BLaER1 treated with 17β-estradiol and CSF1 and Interleukin-3, amounts not matched to agents 10 nM and 100 nM (cell line): ENCODE results near the gene ACBD5.

Experiments
- H3K27ac ChIP-seq, 11 experiments: shearing (Covaris generic); formaldehyde crosslinking; 2 replicates each; pipeline ENCODE4 v1.8.1; 2022
- H3K27me3 ChIP-seq, 11 experiments: shearing (Covaris generic); formaldehyde crosslinking; 2 replicates each; pipeline ENCODE4 v1.8.1; 2022
- H3K36me3 ChIP-seq, 11 experiments: shearing (Covaris generic); formaldehyde crosslinking; 2 replicates each; pipeline ENCODE4 v1.8.1; 2022
- H3K4me1 ChIP-seq, 10 experiments: shearing (Covaris generic); formaldehyde crosslinking; 2 replicates each; pipeline ENCODE4 v1.8.1; 2022
- H3K4me2 ChIP-seq, 11 experiments: shearing (Covaris generic); formaldehyde crosslinking; 2 replicates each; pipeline ENCODE4 v1.8.1; 2022
- H3K4me3 ChIP-seq, 10 experiments: shearing (Covaris generic); formaldehyde crosslinking; 2 replicates each; pipeline ENCODE4 v1.8.1; 2022
- H3K9ac ChIP-seq, 11 experiments: shearing (Covaris generic); formaldehyde crosslinking; 2 replicates each; pipeline ENCODE4 v1.8.1; 2022
- H3K9me3 ChIP-seq, 11 experiments: shearing (Covaris generic); formaldehyde crosslinking; replicated peaks in 1 of 11; 2 replicates each; pipeline ENCODE4 v1.8.1; 2022
- H4K20me1 ChIP-seq, 11 experiments: shearing (Covaris generic); formaldehyde crosslinking; 2 replicates each; pipeline ENCODE4 v1.8.1; 2022
- Cebpa-rat ChIP-seq, 11 experiments: shearing (Covaris generic); IDR thresholded peaks; 2 replicates each; pipeline ENCODE4 v1.8.1; 2022

ACBD5 gene

GRCh38 chr10:27225642-27226257, 14.8 kb downstream of the ACBD5 start:
- peaks cover 50 to 79% (median 63%) of the 10 kb centered on the region in 11 experiments for H3K36me3 ChIP-seq
- H3K27ac ChIP-seq: no peak overlapping the region
- H3K27me3 ChIP-seq: no peaks in the 10 kb centered on the region
- H3K9ac ChIP-seq: no peak overlapping the region
- H3K9me3 ChIP-seq: no peaks in the 10 kb centered on the region
- no peaks in the 10 kb centered on the region for H3K4me1 ChIP-seq
- H4K20me1 ChIP-seq: peaks cover 0 to 5% (median 0%) of the 10 kb centered on the region in 11 experiments; a peak in 3 of 22 replicates
- no peak for TF ChIP-seq Cebpa-rat (IDR thresholded peaks at IDR 0.05)
- H3K4me2 ChIP-seq: no peak overlapping the region
- H3K4me3 ChIP-seq: no peak overlapping the region

GRCh38 chr10:27225011-27225590, 15.5 kb downstream of the ACBD5 start:
- Histone ChIP-seq H3K9me3 (no peaks in the 10 kb centered on the region), H3K4me1 (no peaks in the 10 kb centered on the region), H3K4me2 (no peak overlapping the region), H4K20me1 (peaks cover 0 to 5% (median 0%) of the 10 kb centered on the region in 11 experiments; a peak in 3 of 22 replicates), H3K36me3 (peaks cover 50 to 79% (median 63%) of the 10 kb centered on the region in 11 experiments), H3K27me3 (no peaks in the 10 kb centered on the region), H3K27ac (no peak overlapping the region), H3K9ac (no peak overlapping the region), H3K4me3 (no peak overlapping the region)
- TF ChIP-seq Cebpa-rat (IDR thresholded peaks at IDR 0.05): no peak

GRCh38 chr10:27223964-27224363, 16.6 kb downstream of the ACBD5 start:
- no peak overlapping the region for H3K4me2 ChIP-seq
- H3K36me3 ChIP-seq: peaks cover 55 to 79% (median 66%) of the 10 kb centered on the region in 11 experiments
- no peaks in the 10 kb centered on the region for H3K4me1 ChIP-seq
- H3K9me3 ChIP-seq: no peaks in the 10 kb centered on the region
- no peaks in the 10 kb centered on the region for H3K27me3 ChIP-seq
- no peak overlapping the region for H3K9ac ChIP-seq
- H3K27ac ChIP-seq: no peak overlapping the region
- TF ChIP-seq Cebpa-rat (IDR thresholded peaks at IDR 0.05): no peak
- H3K4me3 ChIP-seq: no peak overlapping the region
- peaks cover 0 to 5% (median 0%) of the 10 kb centered on the region in 11 experiments; a peak in 3 of 22 replicates for H4K20me1 ChIP-seq

GRCh38 chr10:27207350-27207749, 33.2 kb downstream of the ACBD5 start:
- Histone ChIP-seq H3K27ac (no peak overlapping the region), H3K36me3 (peaks cover 95 to 100% (median 98%) of the 10 kb centered on the region in 11 experiments), H3K9me3 (no peaks in the 10 kb centered on the region), H4K20me1 (no peaks in the 10 kb centered on the region; a peak in 1 of 22 replicates), H3K27me3 (no peaks in the 10 kb centered on the region), H3K4me2 (no peak overlapping the region), H3K9ac (no peak overlapping the region), H3K4me1 (no peaks in the 10 kb centered on the region), H3K4me3 (no peak overlapping the region)
- TF ChIP-seq Cebpa-rat (IDR thresholded peaks at IDR 0.05): no peak

GRCh38 chr10:27203806-27204205, 36.8 kb downstream of the ACBD5 start:
- Histone ChIP-seq H4K20me1 (peaks cover 0 to 5% (median 0%) of the 10 kb centered on the region in 11 experiments; a peak in 1 of 22 replicates), H3K27ac (no peak overlapping the region), H3K4me3 (no peak overlapping the region), H3K27me3 (no peaks in the 10 kb centered on the region), H3K9ac (no peak overlapping the region), H3K4me1 (no peaks in the 10 kb centered on the region), H3K4me2 (no peak overlapping the region), H3K9me3 (no peaks in the 10 kb centered on the region), H3K36me3 (peaks cover 91 to 100% (median 94%) of the 10 kb centered on the region in 11 experiments)
- no peak for TF ChIP-seq Cebpa-rat (IDR thresholded peaks at IDR 0.05)

GRCh38 chr10:27197980-27198620, 42.5 kb downstream of the ACBD5 start:
- H3K4me2 ChIP-seq: no peak overlapping the region
- no peaks in the 10 kb centered on the region for H3K27me3 ChIP-seq
- peaks cover 0 to 7% (median 5%) of the 10 kb centered on the region in 10 experiments; a peak in 5 of 20 replicates for H3K4me1 ChIP-seq
- H3K4me3 ChIP-seq: no peak overlapping the region
- no peaks in the 10 kb centered on the region for H3K9me3 ChIP-seq
- peaks cover 51 to 76% (median 66%) of the 10 kb centered on the region in 11 experiments for H3K36me3 ChIP-seq
- H3K9ac ChIP-seq: no peak overlapping the region
- 0 out of 22 replicates have a peak, but pooled peaks cover 0 to 5% (median 0%) of the 10 kb centered on the region in 11 experiments for H4K20me1 ChIP-seq
- no peak for TF ChIP-seq Cebpa-rat (IDR thresholded peaks at IDR 0.05)
- H3K27ac ChIP-seq: no peak overlapping the region

GRCh38 chr10:27192284-27192683, 48.3 kb downstream of the ACBD5 start:
- 0 out of 22 replicates have a peak overlapping the region, but pooled peaks of 1 of the 11 experiments have one; percentile 29 for H3K27ac ChIP-seq
- no peaks in the 10 kb centered on the region for H3K27me3 ChIP-seq
- peaks cover 0 to 17% (median 11%) of the 10 kb centered on the region in 10 experiments; a peak in 15 of 20 replicates for H3K4me1 ChIP-seq
- TF ChIP-seq Cebpa-rat (IDR thresholded peaks at IDR 0.05): no peak
- H3K4me2 ChIP-seq: peak overlapping the region in 6 of 11 experiments; percentile 20 to 52 (median 30); a peak in 10 of 22 replicates
- H3K9me3 ChIP-seq: no peaks in the 10 kb centered on the region
- H3K9ac ChIP-seq: no peak overlapping the region
- no peaks in the 10 kb centered on the region for H4K20me1 ChIP-seq
- no peak overlapping the region for H3K4me3 ChIP-seq
- H3K36me3 ChIP-seq: peaks cover 6 to 34% (median 25%) of the 10 kb centered on the region in 11 experiments; a peak in 21 of 22 replicates

GRCh38 chr10:27190508-27190907, 50.1 kb downstream of the ACBD5 start:
- Histone ChIP-seq H3K27ac (no peak overlapping the region), H3K9me3 (no peaks in the 10 kb centered on the region), H3K4me1 (peaks cover 0 to 17% (median 11%) of the 10 kb centered on the region in 10 experiments; a peak in 15 of 20 replicates), H3K27me3 (no peaks in the 10 kb centered on the region), H4K20me1 (no peaks in the 10 kb centered on the region), H3K4me2 (no peak overlapping the region), H3K4me3 (no peak overlapping the region), H3K9ac (no peak overlapping the region), H3K36me3 (peaks cover 18 to 36% (median 28%) of the 10 kb centered on the region in 11 experiments)
- TF ChIP-seq Cebpa-rat (IDR thresholded peaks at IDR 0.05): no peak

- Histone ChIP-seq H3K4me3 (no peak overlapping the region), H3K9ac (no peak overlapping the region), H3K27ac (no peak overlapping the region), H3K4me2 (no peak overlapping the region), H3K27me3 (no peaks in the 10 kb centered on the region), H4K20me1 (no peaks in the 10 kb centered on the region), H3K4me1 (peaks cover 0 to 17% (median 11%) of the 10 kb centered on the region in 10 experiments; a peak in 15 of 20 replicates), H3K9me3 (no peaks in the 10 kb centered on the region), H3K36me3 (peaks cover 31 to 52% (median 44%) of the 10 kb centered on the region in 11 experiments)
- no peak for TF ChIP-seq Cebpa-rat (IDR thresholded peaks at IDR 0.05)
Measured at GRCh38 chr10:27188897-27189296, 51.7 kb downstream of the ACBD5 start.
